ENCODE measurements around the gene FRMPD4. TPM values are rescaled to one million over a fixed set of nuclear protein-coding genes. Genes with fewer than 3 reads are reported as not detected.

The FRMPD4 gene
- total and polyA plus RNA-seq, 3 experiments from 2014 or later, result not detected

GRCh38 chrX:12332786-12333347 is 194.6 kb downstream of the FRMPD4 start:
- no peak for DNase-seq
- Mint-ChIP-seq H3K4me1 (no peaks in the 10 kb centered on the region), H3K9me3 (peaks cover 0 to 2% (median 0%) of the 10 kb centered on the region in 5 donors), H3K36me3 (no peaks in the 10 kb centered on the region), H3K27me3 (no peaks in the 10 kb centered on the region), H3K4me3 (no peak overlapping the region), H3K27ac (no peak overlapping the region)
- no peaks in the 10 kb centered on the region for H3K9me3 ChIP-seq (ENCODE audit: low read length)
- H3K4me1 ChIP-seq (ENCODE audit: insufficient read depth, low read length), result no peaks in the 10 kb centered on the region
- ChIA-PET CTCF (no interaction called here), POLR2A (no interaction called here)
- no peaks in the 10 kb centered on the region for H3K27me3 ChIP-seq (ENCODE audit: insufficient read depth, low read length, poor library complexity, severe bottlenecking)
- no peak overlapping the region for H3K27ac ChIP-seq (ENCODE audit: low read depth, low read length)
- H3K36me3 ChIP-seq (ENCODE audit: insufficient read depth, low read length), result no peaks in the 10 kb centered on the region
- no peak overlapping the region for H3K4me3 ChIP-seq (ENCODE audit: low read length)

- Mint-ChIP-seq H3K4me1 (no peaks in the 10 kb centered on the region), H3K27me3 (no peaks in the 10 kb centered on the region), H3K36me3 (no peaks in the 10 kb centered on the region), H3K4me3 (no peak overlapping the region), H3K9me3 (peaks cover 0 to 2% (median 0%) of the 10 kb centered on the region in 5 donors), H3K27ac (no peak overlapping the region)
- Histone ChIP-seq H3K36me3 (ENCODE audit: insufficient read depth, low read length) (no peaks in the 10 kb centered on the region), H3K4me3 (ENCODE audit: low read length) (no peak overlapping the region), H3K27ac (ENCODE audit: low read depth, low read length) (no peak overlapping the region), H3K27me3 (ENCODE audit: insufficient read depth, low read length, poor library complexity, severe bottlenecking) (no peaks in the 10 kb centered on the region), H3K4me1 (ENCODE audit: insufficient read depth, low read length) (no peaks in the 10 kb centered on the region), H3K9me3 (ENCODE audit: low read length) (no peaks in the 10 kb centered on the region)
- DNase-seq, result no peak
- CTCF ChIA-PET, result no interaction called here
- POLR2A ChIA-PET, result no interaction called here
Measured at GRCh38 chrX:12339921-12340320, 201.6 kb downstream of the FRMPD4 start.

DNA sequence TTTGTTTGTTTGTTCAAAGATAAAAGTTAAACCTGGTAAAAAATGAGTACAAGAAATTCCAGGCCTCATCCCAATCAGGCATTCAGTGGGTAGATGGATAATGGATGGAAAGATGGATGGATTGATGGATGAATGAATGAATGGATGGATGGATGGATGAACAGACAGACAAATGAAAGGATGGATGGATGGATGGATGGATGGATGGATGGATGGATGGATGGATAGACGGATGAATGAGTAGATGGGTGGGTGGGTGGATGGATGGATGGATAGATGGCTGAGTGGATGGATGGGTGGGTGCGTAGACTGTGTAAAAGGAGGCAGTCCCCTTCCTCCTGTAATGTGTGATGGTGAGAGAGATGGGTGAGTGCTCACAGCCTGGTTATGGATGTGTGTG is 206.7 kb downstream of the FRMPD4 start:
- H3K27me3 Mint-ChIP-seq, result peaks cover 0 to 4% of the 10 kb centered on the region in 2 donors
- no peak for DNase-seq
- Histone ChIP-seq H3K4me3 (ENCODE audit: low read length) (no peak overlapping the region), H3K4me1 (ENCODE audit: insufficient read depth, low read length) (no peaks in the 10 kb centered on the region), H3K9me3 (ENCODE audit: low read length) (no peaks in the 10 kb centered on the region), H3K27me3 (ENCODE audit: insufficient read depth, low read length, poor library complexity, severe bottlenecking) (no peaks in the 10 kb centered on the region), H3K36me3 (ENCODE audit: insufficient read depth, low read length) (no peaks in the 10 kb centered on the region), H3K27ac (ENCODE audit: low read depth, low read length) (no peak overlapping the region)
- no peak overlapping the region for H3K27ac Mint-ChIP-seq
- no peak overlapping the region for H3K4me3 Mint-ChIP-seq
- CTCF ChIA-PET, result no interaction called here
- H3K36me3 Mint-ChIP-seq, result no peaks in the 10 kb centered on the region
- H3K4me1 Mint-ChIP-seq, result no peaks in the 10 kb centered on the region
- H3K9me3 Mint-ChIP-seq, result peaks cover 0 to 4% (median 0%) of the 10 kb centered on the region in 5 donors
- POLR2A ChIA-PET, result no interaction called here

- Histone ChIP-seq H3K27me3 (ENCODE audit: insufficient read depth, low read length, poor library complexity, severe bottlenecking) (no peaks in the 10 kb centered on the region), H3K36me3 (ENCODE audit: insufficient read depth, low read length) (no peaks in the 10 kb centered on the region), H3K4me3 (ENCODE audit: low read length) (no peak overlapping the region), H3K4me1 (ENCODE audit: insufficient read depth, low read length) (no peaks in the 10 kb centered on the region), H3K27ac (ENCODE audit: low read depth, low read length) (no peak overlapping the region), H3K9me3 (ENCODE audit: low read length) (no peaks in the 10 kb centered on the region)
- ChIA-PET CTCF (no interaction called here), POLR2A (no interaction called here)
- no peak for DNase-seq
- peaks cover 0 to 4% of the 10 kb centered on the region in 2 donors for H3K27me3 Mint-ChIP-seq
- no peaks in the 10 kb centered on the region for H3K4me1 Mint-ChIP-seq
- peaks cover 0 to 4% (median 0%) of the 10 kb centered on the region in 5 donors for H3K9me3 Mint-ChIP-seq
- no peak overlapping the region for H3K4me3 Mint-ChIP-seq
- H3K36me3 Mint-ChIP-seq, result no peaks in the 10 kb centered on the region
- H3K27ac Mint-ChIP-seq, result no peak overlapping the region
Measured at GRCh38 chrX:12349201-12349600, 210.9 kb downstream of the FRMPD4 start.

DNA sequence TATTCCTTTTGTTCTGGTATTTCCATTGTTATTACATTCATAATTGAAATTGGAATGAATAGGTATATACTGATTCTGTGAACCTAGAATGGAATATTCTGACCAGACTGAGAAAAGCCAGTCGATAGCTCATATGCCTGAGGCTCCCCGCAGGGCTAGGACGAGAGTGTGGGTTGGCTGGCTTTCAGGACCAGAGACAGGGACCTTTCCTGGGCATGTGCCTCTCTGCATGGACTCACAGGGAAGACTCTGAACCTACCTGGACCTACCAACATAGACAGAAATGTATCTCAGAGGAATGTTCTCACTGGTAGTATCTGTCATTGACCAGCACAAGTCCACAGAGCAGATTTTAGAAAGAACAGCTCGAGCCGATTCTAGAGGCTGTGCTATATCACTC is 214.6 kb downstream of the FRMPD4 start:
- H3K36me3 Mint-ChIP-seq, result no peaks in the 10 kb centered on the region
- H3K4me3 ChIP-seq (ENCODE audit: low read length), result no peak overlapping the region
- CTCF ChIA-PET, result no interaction called here
- H3K4me1 ChIP-seq (ENCODE audit: insufficient read depth, low read length), result no peaks in the 10 kb centered on the region
- POLR2A ChIA-PET, result no interaction called here
- peaks cover 0 to 4% of the 10 kb centered on the region in 2 donors for H3K27me3 Mint-ChIP-seq
- DNase-seq, result no peak
- no peak overlapping the region for H3K4me3 Mint-ChIP-seq
- H3K27me3 ChIP-seq (ENCODE audit: insufficient read depth, low read length, poor library complexity, severe bottlenecking), result no peaks in the 10 kb centered on the region
- H3K36me3 ChIP-seq (ENCODE audit: insufficient read depth, low read length), result no peaks in the 10 kb centered on the region
- peaks cover 0 to 4% (median 0%) of the 10 kb centered on the region in 5 donors for H3K9me3 Mint-ChIP-seq
- no peak overlapping the region for H3K27ac Mint-ChIP-seq
- H3K4me1 Mint-ChIP-seq, result no peaks in the 10 kb centered on the region
- H3K9me3 ChIP-seq (ENCODE audit: low read length), result no peaks in the 10 kb centered on the region
- H3K27ac ChIP-seq (ENCODE audit: low read depth, low read length), result no peak overlapping the region

DNA sequence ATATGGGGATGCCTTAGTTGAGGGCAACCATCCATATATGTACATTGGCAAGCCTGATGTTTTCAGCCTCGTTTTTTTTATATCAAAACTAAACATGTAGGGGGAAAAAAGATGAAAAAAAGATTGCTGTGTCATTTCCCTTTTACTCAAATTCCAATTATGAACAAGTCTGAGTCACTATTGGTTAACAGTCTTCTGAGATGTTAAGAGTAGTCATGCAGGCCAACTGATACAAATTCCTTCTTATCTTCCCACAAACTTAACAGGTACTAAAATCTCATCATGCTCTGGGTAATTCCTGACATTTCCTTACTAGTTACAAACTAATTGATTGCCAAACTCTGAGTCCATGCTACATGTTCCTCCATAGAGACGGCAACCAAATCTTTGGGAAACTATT is 222.1 kb downstream of the FRMPD4 start:
- Histone ChIP-seq H3K4me1 (ENCODE audit: insufficient read depth, low read length) (no peaks in the 10 kb centered on the region), H3K9me3 (ENCODE audit: low read length) (no peaks in the 10 kb centered on the region), H3K36me3 (ENCODE audit: insufficient read depth, low read length) (no peaks in the 10 kb centered on the region), H3K4me3 (ENCODE audit: low read length) (no peak overlapping the region), H3K27me3 (ENCODE audit: insufficient read depth, low read length, poor library complexity, severe bottlenecking) (no peaks in the 10 kb centered on the region), H3K27ac (ENCODE audit: low read depth, low read length) (no peak overlapping the region)
- H3K27ac Mint-ChIP-seq, result no peak overlapping the region
- H3K36me3 Mint-ChIP-seq, result no peaks in the 10 kb centered on the region
- no peak overlapping the region for H3K4me3 Mint-ChIP-seq
- peaks cover 0 to 3% (median 0%) of the 10 kb centered on the region in 5 donors for H3K9me3 Mint-ChIP-seq
- no peaks in the 10 kb centered on the region for H3K4me1 Mint-ChIP-seq
- no peak for DNase-seq
- POLR2A ChIA-PET, result no interaction called here
- CTCF ChIA-PET, result no interaction called here
- peaks cover 0 to 2% of the 10 kb centered on the region in 2 donors for H3K27me3 Mint-ChIP-seq

DNA sequence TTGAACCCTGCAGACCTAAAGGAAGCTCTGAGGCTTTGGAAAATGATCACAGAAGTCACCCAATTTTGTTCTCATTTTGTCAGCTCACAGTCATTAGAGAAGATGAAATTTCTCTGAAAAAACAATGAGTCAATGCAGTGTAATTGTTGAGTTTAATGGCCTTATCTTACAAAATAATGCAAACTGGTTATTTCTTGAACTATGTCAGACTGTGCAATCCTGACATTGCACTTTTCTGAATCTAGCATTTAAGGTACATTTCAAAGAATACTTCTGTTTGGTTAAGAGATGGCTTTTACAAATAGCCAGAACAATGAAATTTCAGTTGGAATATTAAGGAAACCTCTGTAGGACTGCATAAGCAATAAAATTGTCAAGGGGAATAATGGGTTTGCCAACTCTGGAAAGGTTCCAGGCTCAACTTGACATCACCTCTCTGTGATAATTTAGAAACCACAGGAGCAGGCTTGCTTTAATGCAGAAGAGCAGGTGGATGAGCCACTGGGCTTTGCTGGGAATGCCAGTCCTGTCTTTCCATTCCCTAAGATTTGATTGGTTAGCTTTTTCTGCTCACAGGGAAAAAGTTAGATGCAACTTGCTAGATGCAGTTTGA is 222.8 kb downstream of the FRMPD4 start:
- ChIA-PET CTCF (no interaction called here), POLR2A (no interaction called here)
- DNase-seq, result no peak

DNA sequence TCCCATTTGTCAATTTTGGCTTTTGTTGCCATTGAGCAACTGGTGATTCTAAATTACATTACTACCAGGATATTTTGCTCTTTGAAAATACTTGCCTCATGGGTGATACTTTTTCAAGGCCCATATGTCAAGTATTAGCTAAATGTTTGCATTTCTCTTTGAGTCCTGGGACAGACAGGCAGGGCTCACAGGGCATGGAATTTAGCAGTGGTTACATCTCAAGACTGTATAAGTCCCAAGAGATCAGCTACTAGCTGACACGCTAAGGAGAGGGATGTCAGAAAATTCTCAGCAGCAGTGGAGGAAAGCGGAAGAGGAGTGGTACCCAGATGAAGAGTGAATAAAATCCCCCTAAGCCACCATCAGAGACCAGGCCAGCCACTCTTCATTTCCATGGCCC is 224.9 kb downstream of the FRMPD4 start:
- Mint-ChIP-seq H3K4me3 (no peak overlapping the region), H3K36me3 (no peaks in the 10 kb centered on the region), H3K9me3 (peaks cover 0 to 7% (median 2%) of the 10 kb centered on the region in 5 donors), H3K4me1 (no peaks in the 10 kb centered on the region), H3K27me3 (peaks cover 0 to 4% of the 10 kb centered on the region in 2 donors), H3K27ac (no peak overlapping the region)
- H3K36me3 ChIP-seq (ENCODE audit: insufficient read depth, low read length), result no peaks in the 10 kb centered on the region
- ChIA-PET CTCF (no interaction called here), POLR2A (no interaction called here)
- no peak for DNase-seq
- no peaks in the 10 kb centered on the region for H3K4me1 ChIP-seq (ENCODE audit: insufficient read depth, low read length)
- H3K9me3 ChIP-seq (ENCODE audit: low read length), result no peaks in the 10 kb centered on the region
- no peak overlapping the region for H3K27ac ChIP-seq (ENCODE audit: low read depth, low read length)
- H3K27me3 ChIP-seq (ENCODE audit: insufficient read depth, low read length, poor library complexity, severe bottlenecking), result no peaks in the 10 kb centered on the region
- H3K4me3 ChIP-seq (ENCODE audit: low read length), result no peak overlapping the region

More for the DNA sequence above, 222.8 kb downstream of the FRMPD4 start:
- no peak overlapping the region for H3K27ac Mint-ChIP-seq
- Histone ChIP-seq H3K27me3 (ENCODE audit: insufficient read depth, low read length, poor library complexity, severe bottlenecking) (no peaks in the 10 kb centered on the region), H3K36me3 (ENCODE audit: insufficient read depth, low read length) (no peaks in the 10 kb centered on the region), H3K27ac (ENCODE audit: low read depth, low read length) (no peak overlapping the region), H3K9me3 (ENCODE audit: low read length) (no peaks in the 10 kb centered on the region), H3K4me3 (ENCODE audit: low read length) (no peak overlapping the region), H3K4me1 (ENCODE audit: insufficient read depth, low read length) (no peaks in the 10 kb centered on the region)
- H3K9me3 Mint-ChIP-seq, result peaks cover 0 to 7% (median 2%) of the 10 kb centered on the region in 5 donors
- H3K27me3 Mint-ChIP-seq, result peaks cover 0 to 2% of the 10 kb centered on the region in 2 donors
- no peaks in the 10 kb centered on the region for H3K36me3 Mint-ChIP-seq
- no peaks in the 10 kb centered on the region for H3K4me1 Mint-ChIP-seq
- H3K4me3 Mint-ChIP-seq, result no peak overlapping the region
